ENCODE results near the gene RPN2. TPM values are rescaled to one million over a fixed set of nuclear protein-coding genes. Genes with fewer than 3 reads are reported as not detected.
A peak's percentile ranks its signal among the peaks of the same experiment; 100 is the strongest.
"Not testable (repeated sequence)": the region's sequence is repeated elsewhere in the genome, so short reads cannot be mapped to it uniquely, and the experiment has no call there.

The RPN2 gene
- total RNA-seq, result 100 to 1,000 TPM; 112 to 178 TPM

- ATAC-seq (replicated peaks), result peak; percentile 98
- Mint-ChIP-seq H3K4me3 (peak within 1 kb of the TSS; percentile 83), H3K36me3 (ENCODE audit: low read depth) (peaks cover 37% of the 10 kb centered on the region), H3K27me3 (no peaks in the 10 kb centered on the region), H3K4me1 (peaks cover 26% of the 10 kb centered on the region), H3K9me3 (no peaks in the 10 kb centered on the region), H3K27ac (peak within 1 kb of the TSS; percentile 90)
Observed at GRCh38 chr20:37178839-37179682, at the start of gene RPN2, which contains the start of gene MROH8. TSS of gene RPN2 (plus strand) at chr20:37179330. CDS start at chr20:37179357, 27 bp downstream. TSS of gene MROH8 (minus strand) at chr20:37179548.

GRCh38 chr20:37131486-37131885 lies 47.6 kb upstream of the RPN2 start:
- Mint-ChIP-seq H3K27ac (no peak overlapping the region), H3K4me1 (no peaks in the 10 kb centered on the region), H3K27me3 (no peaks in the 10 kb centered on the region), H3K36me3 (ENCODE audit: low read depth) (no peaks in the 10 kb centered on the region), H3K9me3 (no peaks in the 10 kb centered on the region), H3K4me3 (no peak overlapping the region)
- ATAC-seq (replicated peaks), result no peak

GRCh38 chr20:37133952-37134351 lies 45.2 kb upstream of the RPN2 start:
- Mint-ChIP-seq H3K27ac (no peak overlapping the region), H3K4me1 (no peaks in the 10 kb centered on the region), H3K36me3 (ENCODE audit: low read depth) (no peaks in the 10 kb centered on the region), H3K27me3 (no peaks in the 10 kb centered on the region), H3K4me3 (no peak overlapping the region), H3K9me3 (no peaks in the 10 kb centered on the region)
- no peak for ATAC-seq (replicated peaks)

- ATAC-seq (replicated peaks), result no peak
- Mint-ChIP-seq H3K27ac (no peak overlapping the region), H3K9me3 (no peaks in the 10 kb centered on the region), H3K4me1 (no peaks in the 10 kb centered on the region), H3K4me3 (no peak overlapping the region), H3K36me3 (ENCODE audit: low read depth) (no peaks in the 10 kb centered on the region), H3K27me3 (no peaks in the 10 kb centered on the region)
Observed at GRCh38 chr20:37137547-37137946, 41.6 kb upstream of the RPN2 start.

DNA sequence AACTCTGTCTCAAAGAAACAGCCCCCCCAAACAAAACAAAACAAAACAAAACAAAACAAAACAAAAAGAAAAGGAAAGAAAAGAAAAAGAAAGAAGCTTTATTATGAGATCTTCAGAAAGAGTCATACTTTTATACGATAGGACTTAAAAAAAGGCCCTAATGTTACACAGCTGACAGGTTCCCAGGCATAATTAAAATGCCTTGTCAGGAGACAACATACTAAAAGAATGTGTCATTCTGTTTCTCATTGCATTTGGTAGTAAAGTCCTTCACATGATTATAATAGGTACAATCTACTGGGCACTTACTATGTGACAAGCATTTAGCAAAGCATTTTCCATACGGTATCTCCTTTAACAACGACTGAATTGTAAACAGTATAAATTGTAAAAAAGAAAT lies 36.4 kb upstream of the RPN2 start:
- Mint-ChIP-seq H3K4me3 (no peak overlapping the region), H3K4me1 (no peaks in the 10 kb centered on the region), H3K9me3 (no peaks in the 10 kb centered on the region), H3K36me3 (ENCODE audit: low read depth) (no peaks in the 10 kb centered on the region), H3K27me3 (no peaks in the 10 kb centered on the region), H3K27ac (no peak overlapping the region)
- no peak for ATAC-seq (replicated peaks)

GRCh38 chr20:37144856-37145404 lies 34.2 kb upstream of the RPN2 start:
- Mint-ChIP-seq H3K27me3 (no peaks in the 10 kb centered on the region), H3K36me3 (ENCODE audit: low read depth) (no peaks in the 10 kb centered on the region), H3K4me1 (no peaks in the 10 kb centered on the region), H3K9me3 (no peaks in the 10 kb centered on the region), H3K27ac (no peak overlapping the region), H3K4me3 (no peak overlapping the region)
- ATAC-seq (replicated peaks), result no peak

GRCh38 chr20:37147250-37147649 lies 31.9 kb upstream of the RPN2 start:
- no peak overlapping the region for H3K27ac Mint-ChIP-seq
- no peaks in the 10 kb centered on the region for H3K4me1 Mint-ChIP-seq
- no peak for ATAC-seq (replicated peaks)
- no peaks in the 10 kb centered on the region for H3K36me3 Mint-ChIP-seq (ENCODE audit: low read depth)
- H3K9me3 Mint-ChIP-seq, result no peaks in the 10 kb centered on the region
- no peak overlapping the region for H3K4me3 Mint-ChIP-seq
- no peaks in the 10 kb centered on the region for H3K27me3 Mint-ChIP-seq

- not testable (repeated sequence) for H3K36me3 Mint-ChIP-seq (ENCODE audit: low read depth); H3K4me3 Mint-ChIP-seq; H3K27me3 Mint-ChIP-seq; ATAC-seq (replicated peaks); H3K9me3 Mint-ChIP-seq; H3K4me1 Mint-ChIP-seq; H3K27ac Mint-ChIP-seq
Observed at GRCh38 chr20:37150864-37151263, 28.3 kb upstream of the RPN2 start.

GRCh38 chr20:37151529-37151928 lies 27.6 kb upstream of the RPN2 start:
- no peak for ATAC-seq (replicated peaks)
- Mint-ChIP-seq H3K27me3 (no peaks in the 10 kb centered on the region), H3K4me3 (no peak overlapping the region), H3K36me3 (ENCODE audit: low read depth) (no peaks in the 10 kb centered on the region), H3K4me1 (no peaks in the 10 kb centered on the region), H3K9me3 (no peaks in the 10 kb centered on the region), H3K27ac (no peak overlapping the region)

GRCh38 chr20:37152284-37152683 lies 26.8 kb upstream of the RPN2 start:
- Mint-ChIP-seq H3K27ac (no peak overlapping the region), H3K27me3 (no peaks in the 10 kb centered on the region), H3K4me1 (no peaks in the 10 kb centered on the region), H3K36me3 (ENCODE audit: low read depth) (no peaks in the 10 kb centered on the region), H3K9me3 (no peaks in the 10 kb centered on the region), H3K4me3 (no peak overlapping the region)
- ATAC-seq (replicated peaks), result no peak

GRCh38 chr20:37154684-37155298 lies 24.3 kb upstream of the RPN2 start:
- no peaks in the 10 kb centered on the region for H3K27me3 Mint-ChIP-seq
- no peaks in the 10 kb centered on the region for H3K36me3 Mint-ChIP-seq (ENCODE audit: low read depth)
- no peaks in the 10 kb centered on the region for H3K9me3 Mint-ChIP-seq
- no peaks in the 10 kb centered on the region for H3K4me1 Mint-ChIP-seq
- no peak for ATAC-seq (replicated peaks)
- H3K4me3 Mint-ChIP-seq, result no peak overlapping the region
- H3K27ac Mint-ChIP-seq, result no peak overlapping the region

DNA sequence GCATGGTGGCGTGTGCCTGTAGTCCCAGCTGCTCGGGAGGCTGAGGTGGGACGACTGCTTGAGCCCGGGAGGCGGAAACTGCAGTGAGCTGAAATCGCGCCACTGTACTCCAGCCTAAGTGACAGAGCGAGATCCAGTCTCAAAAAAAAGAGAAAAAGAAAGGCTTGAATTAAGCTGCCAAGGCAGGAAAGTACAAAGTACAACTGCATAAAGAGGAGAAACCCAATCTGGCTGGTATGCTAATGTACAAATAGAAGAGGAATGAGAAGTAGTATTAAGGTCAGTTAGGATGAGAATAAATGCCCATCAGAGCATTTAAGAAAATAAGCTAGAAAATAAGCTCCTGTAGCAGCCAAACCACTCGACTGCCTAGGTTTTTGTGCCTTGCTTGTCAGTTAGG lies 23.1 kb upstream of the RPN2 start:
- ATAC-seq (replicated peaks), result no peak
- H3K4me3 Mint-ChIP-seq, result no peak overlapping the region

GRCh38 chr20:37158248-37158647 lies 20.9 kb upstream of the RPN2 start:
- ATAC-seq (replicated peaks), result no peak
- Mint-ChIP-seq H3K27ac (no peak overlapping the region), H3K36me3 (ENCODE audit: low read depth) (no peaks in the 10 kb centered on the region), H3K9me3 (no peaks in the 10 kb centered on the region), H3K4me1 (no peaks in the 10 kb centered on the region), H3K27me3 (no peaks in the 10 kb centered on the region), H3K4me3 (no peak overlapping the region)

More for the DNA sequence above, 23.1 kb upstream of the RPN2 start:
- Mint-ChIP-seq H3K36me3 (ENCODE audit: low read depth) (no peaks in the 10 kb centered on the region), H3K27me3 (no peaks in the 10 kb centered on the region), H3K27ac (no peak overlapping the region), H3K9me3 (no peaks in the 10 kb centered on the region), H3K4me1 (no peaks in the 10 kb centered on the region)

DNA sequence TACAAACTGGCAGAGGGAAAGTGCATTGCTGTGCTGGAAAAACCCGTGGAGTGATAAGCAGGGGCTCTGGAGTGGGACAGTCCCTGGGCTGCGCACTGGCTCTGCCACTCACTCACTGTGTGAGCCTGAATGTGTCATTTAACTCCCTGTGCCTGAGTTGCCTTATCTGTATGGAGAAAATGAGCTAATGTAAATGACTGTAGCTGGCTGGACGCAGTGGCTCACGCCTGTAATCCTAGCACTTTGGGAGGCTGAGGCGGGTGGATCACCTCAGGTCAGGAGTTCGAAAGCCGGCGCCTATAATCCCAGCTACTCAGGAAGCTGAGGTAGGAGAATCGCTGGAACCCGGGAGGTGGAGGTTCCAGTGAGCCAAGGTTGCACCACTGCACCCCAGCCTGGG lies 18.4 kb upstream of the RPN2 start:
- Mint-ChIP-seq H3K36me3 (ENCODE audit: low read depth) (no peaks in the 10 kb centered on the region), H3K27ac (no peak overlapping the region), H3K4me1 (no peaks in the 10 kb centered on the region), H3K9me3 (no peaks in the 10 kb centered on the region), H3K27me3 (no peaks in the 10 kb centered on the region), H3K4me3 (no peak overlapping the region)
- ATAC-seq (replicated peaks), result no peak
